Stimulated activated CD4-positive, alpha-beta T cell treated with anti-CD3 and anti-CD28 coated beads, TNF-alpha, amount 100 ng/mL, for 1 hour (primary cell): ENCODE data around the gene FOXP2.
"Not testable (repeated sequence)": the region's sequence is repeated elsewhere in the genome, so short reads cannot be mapped to it uniquely, and the experiment has no call there.

Experiments
- DNase-seq, 3 donors: peaks; one replicate each; pipeline ENCODE4 v3.0.0-alpha.2; 2020; ENCODE audit warnings: low read depth in 3 of 3, low spot score in 1 of 3

Gene FOXP2

DNA sequence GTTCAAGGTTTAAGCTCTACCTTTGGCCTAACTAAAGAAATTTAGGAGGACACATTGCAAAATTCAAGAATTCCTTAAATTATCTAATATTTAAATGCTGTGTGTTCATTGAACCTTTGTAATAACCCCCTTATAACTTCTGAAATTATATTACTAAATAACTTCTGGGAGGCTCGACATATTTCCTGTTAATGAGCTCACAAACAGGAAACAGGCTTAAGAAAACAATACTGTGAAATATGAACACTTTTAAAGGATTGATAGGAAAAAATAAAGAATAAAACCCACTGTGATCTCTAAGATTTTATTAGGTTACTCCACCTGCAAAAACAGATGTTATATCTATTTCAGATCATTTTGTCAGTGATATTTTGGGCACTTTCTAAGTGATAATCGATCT lies 74.1 kb downstream of the FOXP2 start:
- no peak for DNase-seq

DNA sequence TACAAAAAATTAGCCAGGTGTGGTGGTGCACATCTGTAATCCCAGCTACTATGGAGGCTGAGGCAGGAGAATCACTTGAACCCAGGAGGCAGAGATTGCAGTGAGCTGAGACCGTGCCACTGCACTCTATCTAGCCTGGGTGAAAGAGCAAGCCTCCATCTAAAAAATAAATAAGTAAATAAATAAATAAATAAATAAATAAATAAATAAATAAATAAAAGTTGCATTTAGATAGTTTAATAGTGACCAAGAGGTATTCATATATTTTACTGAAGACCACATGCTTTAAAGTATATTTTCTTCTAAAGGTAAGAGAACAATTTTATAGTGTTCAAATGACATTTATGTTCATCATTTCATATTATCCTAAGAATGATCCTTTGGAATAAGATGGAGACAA lies 82.9 kb downstream of the FOXP2 start:
- not testable (repeated sequence) for DNase-seq

DNA sequence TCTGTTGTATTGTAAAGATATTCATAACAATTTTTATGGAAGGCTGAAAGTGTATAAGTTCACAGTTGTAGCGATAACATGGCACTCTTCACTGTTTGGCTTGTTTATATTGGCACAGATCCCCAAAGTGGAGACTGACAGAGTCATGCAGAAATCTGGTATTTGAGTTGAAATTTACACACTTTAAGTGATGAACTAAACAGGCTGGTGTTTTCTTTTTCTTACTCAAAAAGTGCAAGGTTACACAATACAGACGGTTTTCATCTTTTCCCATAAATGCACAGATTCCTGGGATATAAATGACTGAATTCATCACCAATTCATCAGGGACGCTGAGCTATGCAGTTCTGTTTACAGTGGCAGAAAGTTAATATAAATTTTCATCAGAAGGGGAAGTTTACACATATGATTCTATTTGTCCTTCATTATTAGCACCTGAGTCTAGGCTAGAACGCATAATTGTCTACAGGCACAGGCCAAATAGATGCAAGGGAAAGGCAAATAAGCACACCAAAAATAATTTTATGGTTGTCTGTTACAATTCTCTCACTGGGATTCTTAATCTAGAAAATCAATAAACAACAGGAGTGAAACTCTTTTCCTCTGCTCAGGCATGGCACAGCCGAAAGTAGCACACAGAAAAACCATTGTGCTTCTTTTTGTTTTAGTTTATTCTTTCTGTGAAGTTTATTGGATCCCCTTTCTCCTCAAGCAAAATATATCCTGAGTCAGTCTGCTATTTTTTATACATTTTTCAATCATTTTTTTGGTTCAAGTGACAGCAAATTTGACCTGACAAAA lies 88.0 kb downstream of the FOXP2 start:
- DNase-seq = no peak

DNA sequence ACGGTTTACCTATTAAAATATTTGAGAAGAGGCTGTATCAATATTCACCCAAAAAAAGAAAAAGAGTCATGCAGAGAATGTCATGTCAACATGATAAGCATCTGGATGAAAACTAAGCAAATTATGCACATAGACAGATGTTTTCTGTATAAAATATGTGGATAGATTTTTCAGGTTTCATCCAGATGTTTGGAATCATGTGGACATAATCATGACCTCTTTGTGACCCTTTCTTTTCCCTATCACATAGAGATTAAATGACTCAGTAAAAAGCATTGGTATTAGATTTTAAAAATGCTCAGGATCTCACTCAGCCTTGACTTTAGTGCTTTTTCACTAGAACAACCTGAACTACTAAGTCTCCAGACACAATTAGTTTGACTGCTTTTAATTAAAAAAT lies 90.0 kb downstream of the FOXP2 start:
- DNase-seq = no peak

DNA sequence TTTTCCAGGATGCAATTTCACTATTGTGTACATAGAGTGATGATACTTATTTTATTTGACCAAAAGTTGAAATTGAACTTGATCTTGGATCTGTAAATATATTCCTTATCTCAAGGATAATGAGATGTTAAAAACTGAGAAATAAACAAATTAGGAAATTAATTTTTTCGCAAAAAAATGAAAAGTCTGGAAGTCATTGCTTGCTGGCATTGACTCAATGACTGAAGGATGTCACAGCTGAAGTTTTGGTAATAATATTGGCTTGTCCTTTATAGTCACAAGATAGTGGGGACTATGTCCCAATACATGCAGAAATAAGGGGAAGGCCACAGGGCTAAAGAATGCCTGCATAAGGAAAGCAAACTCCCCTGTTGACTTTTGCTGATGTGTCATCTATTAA lies 92.8 kb downstream of the FOXP2 start:
- DNase-seq = no peak

DNA sequence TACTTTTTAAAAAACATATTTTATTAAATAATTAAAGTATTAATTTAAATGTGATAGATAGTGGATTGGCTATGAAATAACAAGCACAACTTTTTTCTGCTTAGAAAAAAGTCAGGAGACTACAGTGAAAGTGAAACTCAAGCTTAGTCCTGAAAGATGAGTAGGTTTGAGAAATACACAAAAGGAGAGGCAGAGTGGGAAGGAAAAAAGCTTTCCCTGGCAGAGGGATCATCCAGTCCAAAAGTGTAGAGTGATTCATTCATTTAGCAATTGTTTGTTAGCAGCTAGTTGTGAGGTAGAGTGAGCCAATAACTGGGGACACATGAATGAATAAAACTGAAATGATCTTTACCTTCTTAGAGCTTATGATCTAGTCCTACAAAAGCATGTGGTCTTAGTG lies 93.5 kb downstream of the FOXP2 start:
- DNase-seq = no peak

DNA sequence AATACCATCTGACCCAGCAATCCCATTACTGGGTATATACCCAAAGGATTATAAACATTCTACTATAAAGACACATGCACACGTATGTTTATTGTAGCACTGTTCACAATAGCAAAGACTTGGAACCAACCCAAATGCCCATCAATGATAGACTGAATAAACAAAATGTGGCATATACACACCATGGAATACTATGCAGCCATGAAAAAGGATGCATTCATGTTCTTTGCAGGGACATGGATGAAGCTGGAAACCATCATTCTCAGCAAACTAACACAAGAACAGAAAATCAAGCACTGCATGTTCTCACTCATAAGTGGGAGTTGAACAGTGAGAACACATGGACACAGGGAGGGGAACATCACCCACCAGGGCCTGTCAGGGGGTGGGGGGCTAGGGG lies 96.2 kb downstream of the FOXP2 start:
- not testable (repeated sequence) for DNase-seq

DNA sequence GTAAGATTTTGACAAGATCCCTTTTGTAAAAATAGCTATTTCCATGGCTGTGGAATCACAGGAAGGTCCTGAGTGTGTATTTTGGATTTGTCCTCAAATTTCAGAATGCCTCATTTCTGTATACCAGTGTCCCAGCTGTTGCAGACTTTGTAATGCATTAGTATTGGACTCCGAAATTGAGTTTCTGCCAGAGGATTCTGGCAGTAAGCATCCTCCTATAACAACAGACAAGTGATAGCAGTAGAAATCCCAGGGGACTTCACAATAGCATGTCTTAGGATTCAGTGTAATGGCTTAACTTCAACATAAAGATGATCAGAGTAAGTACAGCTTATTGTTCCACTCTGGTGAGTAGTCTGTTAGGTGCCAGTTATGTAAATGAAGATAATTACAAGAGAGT lies 104.6 kb downstream of the FOXP2 start:
- no peak for DNase-seq

DNA sequence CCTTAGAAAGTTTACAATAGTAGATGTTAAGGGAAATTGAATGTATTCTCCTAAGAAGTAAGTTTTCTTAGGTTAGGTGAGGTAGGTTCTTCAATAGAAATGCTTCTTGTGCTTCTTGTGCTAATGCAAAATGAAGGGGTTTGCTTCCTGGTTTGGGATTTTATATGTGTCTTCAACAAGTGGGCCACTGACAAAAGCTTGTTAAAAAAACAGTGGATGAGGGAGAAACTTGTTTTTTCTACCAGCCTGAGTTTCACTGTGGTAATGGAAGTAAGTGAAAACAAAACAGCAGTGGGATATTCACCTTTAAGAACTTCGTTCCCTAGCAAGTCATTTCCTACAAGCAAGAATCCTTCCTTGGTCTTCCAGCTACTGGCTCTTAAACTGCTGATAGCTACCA lies 107.5 kb downstream of the FOXP2 start:
- no peak for DNase-seq

DNA sequence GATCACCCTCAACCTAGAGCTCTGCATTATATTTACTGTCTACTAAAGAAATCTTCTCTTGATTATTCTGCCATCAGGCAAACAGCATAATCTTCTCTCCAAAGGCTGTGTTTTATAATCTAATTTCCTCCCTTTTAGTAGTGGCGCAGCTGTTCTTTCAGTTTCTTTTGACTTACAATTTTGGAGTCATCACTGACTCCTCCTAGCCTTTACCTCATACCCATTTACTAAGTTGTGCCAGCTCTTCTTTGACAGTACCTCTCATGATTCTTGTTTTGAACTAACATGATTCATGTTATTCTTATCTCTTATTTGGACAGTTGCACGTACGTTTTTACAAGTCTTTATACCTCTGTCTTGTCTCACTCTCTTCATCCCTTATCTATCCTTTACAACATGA lies 113.0 kb downstream of the FOXP2 start:
- DNase-seq = no peak

DNA sequence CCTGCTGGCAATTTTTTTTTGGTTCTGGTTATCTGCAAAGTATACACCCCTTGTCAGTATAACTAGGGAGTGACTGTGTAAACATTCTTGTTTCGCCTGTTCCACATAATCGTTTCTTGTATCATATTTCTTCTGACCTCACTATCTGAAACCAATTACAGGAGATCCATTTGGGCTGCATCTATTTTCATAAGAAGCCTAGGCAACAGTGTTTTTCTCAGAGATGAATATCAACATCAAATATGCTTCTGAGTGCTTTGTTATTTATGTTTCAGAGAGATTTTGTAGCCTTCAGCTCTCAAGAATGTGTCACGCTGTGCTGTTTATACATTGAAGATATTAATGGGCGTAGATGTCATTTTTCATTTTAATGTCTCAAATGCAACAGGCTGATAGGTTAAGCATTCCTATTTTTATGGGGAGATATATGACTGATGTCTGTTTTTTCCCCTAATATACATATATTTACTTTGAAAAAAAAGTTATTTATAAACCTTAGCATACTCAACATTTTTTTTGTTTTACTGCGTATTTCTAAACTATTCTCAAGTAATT lies 115.5 kb downstream of the FOXP2 start:
- DNase-seq = no peak

DNA sequence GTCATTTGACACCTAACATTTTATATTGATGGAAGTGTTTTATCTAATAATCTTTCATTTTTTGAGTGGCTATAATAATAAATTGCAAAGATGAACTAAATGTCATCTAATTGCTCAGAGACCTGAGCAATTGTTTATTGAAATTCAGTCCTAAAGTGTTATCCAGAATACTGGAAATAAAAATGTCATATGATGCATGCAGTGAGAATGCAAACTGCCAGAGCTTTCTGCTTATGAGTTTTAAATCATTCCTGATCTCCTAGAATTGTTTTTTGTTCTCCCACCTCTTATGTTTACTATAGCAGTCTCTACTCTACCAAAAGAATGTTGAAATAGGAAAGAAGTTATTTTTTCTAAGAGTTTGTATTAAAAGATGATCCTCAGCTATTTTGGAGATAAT lies 116.7 kb downstream of the FOXP2 start:
- no peak for DNase-seq

DNA sequence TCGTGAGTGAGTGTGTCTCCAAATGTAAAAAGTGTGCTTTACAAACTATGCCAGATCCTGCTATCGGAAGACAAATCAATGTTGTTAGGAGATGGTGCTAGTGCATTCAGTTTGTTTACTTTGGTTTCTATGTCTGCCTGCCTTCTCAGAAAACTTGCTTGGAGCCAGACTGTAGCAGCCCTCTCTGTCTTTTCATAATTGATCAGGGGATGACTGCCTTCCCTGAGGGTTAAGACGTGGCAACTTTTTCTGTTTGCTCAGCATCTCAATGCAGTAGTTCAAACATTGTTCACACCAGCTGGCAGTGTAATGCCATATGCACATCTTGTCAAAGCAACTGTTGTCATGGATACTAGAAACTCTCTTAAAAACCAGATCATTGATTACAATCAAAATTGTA lies 118.5 kb downstream of the FOXP2 start:
- DNase-seq = no peak

DNA sequence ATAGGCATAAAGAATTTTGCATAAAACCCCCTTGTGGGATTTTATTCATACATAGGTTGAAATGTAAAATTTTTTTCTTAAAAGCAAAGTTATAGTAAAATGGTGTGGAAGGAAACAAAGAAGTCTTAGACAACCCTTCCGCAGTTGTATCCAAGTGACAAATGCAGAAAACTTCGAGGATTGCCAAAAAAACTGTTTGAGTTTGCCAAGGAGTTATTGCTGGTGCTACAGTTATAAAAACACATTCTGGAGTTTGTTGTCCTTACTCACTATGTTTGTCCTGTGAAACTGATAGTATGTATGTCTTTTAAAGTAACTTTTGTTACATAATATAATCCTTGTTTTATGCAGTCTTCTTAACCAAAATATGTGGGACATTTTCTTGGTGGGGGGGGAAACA lies 120.3 kb downstream of the FOXP2 start:
- no peak for DNase-seq

DNA sequence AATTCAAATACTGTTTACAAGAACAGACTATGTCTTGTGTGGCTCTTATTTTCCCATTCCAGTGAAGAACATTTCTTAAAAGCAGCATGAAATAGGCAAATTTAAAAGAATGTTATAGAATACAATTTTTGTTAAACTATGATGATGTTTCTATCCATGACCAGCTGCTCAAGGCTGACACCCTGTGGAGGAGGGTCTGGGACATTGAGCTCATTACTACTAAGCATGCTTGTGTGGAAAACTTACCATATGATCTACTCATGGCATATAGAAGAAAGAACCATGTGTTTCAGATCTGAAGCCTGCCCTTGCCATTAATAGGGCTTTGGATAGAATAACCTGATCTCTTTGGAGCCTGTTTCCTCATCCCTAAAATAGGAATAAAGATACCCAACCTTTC lies 125.0 kb downstream of the FOXP2 start:
- DNase-seq = no peak

DNA sequence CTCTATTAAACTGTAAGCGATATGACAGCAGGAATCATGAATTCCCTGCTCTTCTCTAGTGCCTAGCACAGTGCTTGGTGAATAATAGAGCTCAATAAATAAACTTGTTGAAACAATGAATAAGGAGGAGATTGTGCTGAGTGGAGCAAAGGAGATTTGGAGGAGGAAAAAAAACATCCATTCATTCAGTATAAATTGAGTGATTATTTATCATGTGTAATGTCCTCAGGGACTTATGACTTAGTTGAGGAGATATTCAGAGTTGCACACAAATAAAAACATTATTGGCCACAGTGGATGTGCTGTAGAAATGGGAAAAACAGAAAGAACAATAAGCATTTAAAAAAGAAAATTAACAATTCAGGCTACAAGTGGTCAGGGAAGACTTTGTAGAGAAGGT lies 125.7 kb downstream of the FOXP2 start:
- no peak for DNase-seq

DNA sequence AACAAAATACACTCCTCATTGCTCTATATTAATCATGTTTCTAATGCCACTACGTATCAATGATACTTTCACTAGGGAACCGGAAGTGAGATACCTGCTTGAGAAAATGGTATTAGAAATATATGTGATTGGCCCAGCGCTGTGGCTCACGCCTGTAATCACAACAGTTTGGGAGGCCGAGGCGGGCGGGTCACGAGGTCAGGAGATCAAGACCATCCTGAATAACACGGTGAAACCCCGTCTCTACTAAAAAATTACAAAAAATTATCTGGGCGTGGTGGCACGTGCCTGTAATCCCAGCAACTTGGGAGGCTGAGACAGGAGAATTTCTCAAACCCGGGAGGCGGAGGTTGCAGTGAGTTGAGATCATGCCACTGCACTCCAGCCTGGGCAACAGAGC lies 132.7 kb downstream of the FOXP2 start:
- not testable (repeated sequence) for DNase-seq

DNA sequence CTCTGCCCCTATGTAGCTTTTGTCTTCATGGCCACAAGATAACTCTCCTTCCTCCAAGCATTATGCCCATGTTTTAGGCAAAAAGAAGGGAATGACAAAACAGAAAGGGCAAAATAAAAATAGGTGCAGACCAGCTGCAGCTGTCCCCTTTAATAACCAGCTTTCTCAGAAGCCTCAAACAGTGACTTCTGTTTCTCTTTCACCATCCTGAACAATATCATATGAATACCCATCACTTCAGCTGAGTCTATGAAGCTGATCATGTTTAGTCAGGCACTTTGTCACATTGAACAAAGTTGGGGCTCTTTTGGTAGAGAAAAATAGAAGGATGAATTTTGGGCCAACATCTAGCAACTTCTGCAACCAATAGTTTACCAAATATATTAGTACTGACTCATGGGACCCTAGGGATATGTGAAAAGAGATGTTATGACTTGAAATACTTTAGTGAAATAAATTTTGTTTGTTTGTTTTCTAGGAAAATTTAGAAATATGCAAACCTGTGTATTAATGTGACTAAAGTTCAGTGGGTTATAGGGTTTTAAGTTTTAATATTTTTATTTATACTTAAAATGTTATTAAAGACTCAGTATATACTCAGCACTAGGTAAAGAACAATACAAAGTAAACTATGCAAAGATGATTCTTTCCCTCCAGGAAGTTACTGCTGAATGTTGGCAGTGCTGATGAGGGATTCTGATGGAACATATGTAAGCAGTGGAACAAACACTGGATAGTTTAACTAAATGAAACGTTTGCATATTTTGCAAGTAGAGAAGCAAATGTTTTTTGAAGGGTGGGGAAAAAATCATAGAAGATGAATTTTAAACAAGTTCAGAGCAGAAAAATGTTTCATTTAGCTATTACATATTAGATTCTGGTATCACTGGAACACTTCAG lies 133.7 kb downstream of the FOXP2 start:
- no peak for DNase-seq

DNA sequence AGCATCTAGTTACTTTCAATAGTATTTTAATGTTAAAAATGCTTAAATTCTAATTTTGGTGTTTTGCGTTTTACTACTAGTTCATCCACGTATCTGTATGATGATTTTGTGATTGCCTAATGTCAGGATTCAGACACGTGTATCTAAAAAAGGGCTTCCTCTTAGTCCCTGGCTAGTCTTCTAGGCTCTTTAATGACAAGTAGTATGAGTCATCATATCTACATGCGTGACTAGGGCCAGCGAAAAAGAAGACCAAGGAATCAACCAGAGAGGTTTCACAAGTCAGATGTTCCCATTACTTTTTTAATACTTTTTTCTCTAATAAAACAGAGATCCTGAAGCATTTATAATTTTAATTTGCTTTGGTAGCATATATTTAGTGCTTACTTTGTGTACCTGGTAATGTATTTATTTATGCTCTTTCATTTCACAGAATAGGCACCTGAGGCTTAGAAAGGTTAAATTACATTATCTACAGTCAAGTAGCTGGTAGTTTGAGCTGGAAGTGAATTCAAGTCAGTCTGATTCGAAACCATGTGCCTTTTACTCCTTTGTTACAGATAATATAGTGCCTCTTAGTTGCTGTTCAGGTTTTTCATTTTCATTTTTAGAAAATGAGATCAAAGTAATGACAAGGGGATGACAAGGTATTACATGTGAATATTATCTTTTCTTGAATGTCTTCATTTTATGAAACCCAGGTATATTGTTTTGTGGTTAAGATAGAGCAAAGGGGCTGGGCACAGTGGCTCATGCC lies 140.3 kb downstream of the FOXP2 start:
- no peak for DNase-seq

DNA sequence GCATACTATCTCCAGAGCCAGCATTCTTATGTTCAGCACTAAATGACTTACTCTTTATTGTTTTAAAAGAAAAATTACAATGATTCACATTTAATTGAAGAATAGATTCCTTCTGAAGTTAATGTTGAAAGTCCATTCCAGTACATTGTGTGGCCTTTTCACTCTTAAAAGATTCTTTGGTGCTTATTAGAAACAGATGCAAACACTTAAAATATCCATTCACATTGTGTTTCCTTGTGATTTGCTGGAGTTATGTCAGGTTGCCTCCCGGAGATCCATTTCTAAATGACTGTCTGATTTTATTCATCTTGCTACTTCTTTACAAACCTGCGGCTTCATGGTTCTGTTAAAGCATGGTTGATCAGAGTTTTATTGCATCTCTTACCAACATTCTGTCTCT lies 152.8 kb downstream of the FOXP2 start:
- DNase-seq = no peak

DNA sequence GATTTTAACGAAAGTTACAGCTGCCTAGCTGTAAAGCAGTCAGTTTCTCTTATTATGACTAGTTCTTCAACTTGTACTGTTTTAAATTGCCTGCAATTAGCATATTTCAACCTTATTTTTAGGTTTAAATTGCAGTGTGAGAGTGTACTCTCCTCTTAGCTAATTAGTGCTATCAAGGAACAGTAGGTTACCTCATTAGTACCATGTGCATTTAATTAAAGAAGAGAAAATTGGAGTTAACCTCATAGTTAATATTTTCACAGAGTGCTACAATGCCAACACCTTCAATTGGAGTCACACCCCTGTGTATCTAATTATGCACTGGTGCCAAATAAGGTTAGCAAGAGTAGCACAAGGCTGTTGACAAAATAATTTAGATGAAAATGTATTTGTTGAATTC lies 154.6 kb downstream of the FOXP2 start:
- no peak for DNase-seq
